ENCODE data around the gene PPFIA4. TPM values are rescaled to one million over a fixed set of nuclear protein-coding genes. Genes with fewer than 3 reads are reported as not detected.

Gene PPFIA4
- total RNA-seq, 1 donor from 2014 or later = 9.1 TPM

GRCh38 chr1:203122159-203122558 is 95.9 kb downstream of the PPFIA4 start:
- H3K27ac Mint-ChIP-seq (ENCODE audit: unreplicated experiment) = no peak overlapping the region

GRCh38 chr1:203124011-203124410 is 97.7 kb downstream of the PPFIA4 start:
- Mint-ChIP-seq H3K36me3 (ENCODE audit: low read depth, unreplicated experiment) (peaks cover 3% of the 10 kb centered on the region), H3K4me3 (ENCODE audit: unreplicated experiment) (no peak overlapping the region), H3K27me3 (ENCODE audit: low read depth, unreplicated experiment) (peaks cover 78% of the 10 kb centered on the region), H3K27ac (ENCODE audit: unreplicated experiment) (peak overlapping the region; percentile 18), H3K4me1 (ENCODE audit: low read depth, unreplicated experiment) (peaks cover 13% of the 10 kb centered on the region), H3K9me3 (ENCODE audit: unreplicated experiment) (no peaks in the 10 kb centered on the region)
- DNase-seq (ENCODE audit: low read depth) (no peak), FAIRE-seq (no peak)
- H3K4me1 ChIP-seq (ENCODE audit: insufficient read depth, low read length) = peaks cover 11% of the 10 kb centered on the region
- no peak overlapping the region for H3K9ac ChIP-seq (ENCODE audit: low read length)
- TF ChIP-seq CTCF (IDR thresholded peaks at IDR 0.05; ENCODE audit: insufficient read depth, low read depth, low read length) (no peak), EZH2 (IDR thresholded peaks at IDR 0.05; ENCODE audit: insufficient read depth, low read length) (no peak)
- H3K27me3 ChIP-seq (ENCODE audit: insufficient read depth, low read length) = peaks cover 13% of the 10 kb centered on the region
- H3K36me3 ChIP-seq (ENCODE audit: insufficient read depth, low read length) = no peaks in the 10 kb centered on the region
- no peak overlapping the region for H2AFZ ChIP-seq (ENCODE audit: low read depth, low read length)
- H3K27ac ChIP-seq (ENCODE audit: low read depth, low read length) = no peak overlapping the region
- no peaks in the 10 kb centered on the region for H3K9me3 ChIP-seq (ENCODE audit: insufficient read depth, low read depth, low read length)
- H3K79me2 ChIP-seq (ENCODE audit: insufficient read depth, low read length) = no peaks in the 10 kb centered on the region
- H3K4me3 ChIP-seq (ENCODE audit: insufficient read depth, low read depth, low read length) = no peak overlapping the region
- H3K4me2 ChIP-seq (ENCODE audit: low read length) = no peak overlapping the region
- H4K20me1 ChIP-seq (ENCODE audit: insufficient read depth, low read length) = no peaks in the 10 kb centered on the region

More at GRCh38 chr1:203122159-203122558, 95.9 kb downstream of the PPFIA4 start:
- peaks cover 2% of the 10 kb centered on the region for H3K36me3 Mint-ChIP-seq (ENCODE audit: low read depth, unreplicated experiment)
- no peak for TF ChIP-seq EZH2 (IDR thresholded peaks at IDR 0.05; ENCODE audit: insufficient read depth, low read length)
- no peak for TF ChIP-seq CTCF (IDR thresholded peaks at IDR 0.05; ENCODE audit: insufficient read depth, low read depth, low read length)
- H3K4me3 Mint-ChIP-seq (ENCODE audit: unreplicated experiment) = no peak overlapping the region
- DNase-seq (ENCODE audit: low read depth) = no peak
- Histone ChIP-seq H3K27me3 (ENCODE audit: insufficient read depth, low read length) (peaks cover 22% of the 10 kb centered on the region), H3K79me2 (ENCODE audit: insufficient read depth, low read length) (no peaks in the 10 kb centered on the region), H3K4me2 (ENCODE audit: low read length) (no peak overlapping the region), H4K20me1 (ENCODE audit: insufficient read depth, low read length) (no peaks in the 10 kb centered on the region), H2AFZ (ENCODE audit: low read depth, low read length) (no peak overlapping the region), H3K4me3 (ENCODE audit: insufficient read depth, low read depth, low read length) (no peak overlapping the region), H3K36me3 (ENCODE audit: insufficient read depth, low read length) (no peaks in the 10 kb centered on the region), H3K9ac (ENCODE audit: low read length) (no peak overlapping the region), H3K9me3 (ENCODE audit: insufficient read depth, low read depth, low read length) (no peaks in the 10 kb centered on the region), H3K27ac (ENCODE audit: low read depth, low read length) (no peak overlapping the region), H3K4me1 (ENCODE audit: insufficient read depth, low read length) (peaks cover 5% of the 10 kb centered on the region)
- H3K9me3 Mint-ChIP-seq (ENCODE audit: unreplicated experiment) = no peaks in the 10 kb centered on the region
- peaks cover 89% of the 10 kb centered on the region for H3K27me3 Mint-ChIP-seq (ENCODE audit: low read depth, unreplicated experiment)
- FAIRE-seq = no peak
- H3K4me1 Mint-ChIP-seq (ENCODE audit: low read depth, unreplicated experiment) = peaks cover 11% of the 10 kb centered on the region

- Histone ChIP-seq H3K79me2 (ENCODE audit: insufficient read depth, low read length) (no peaks in the 10 kb centered on the region), H2AFZ (ENCODE audit: low read depth, low read length) (no peak overlapping the region), H3K27ac (ENCODE audit: low read depth, low read length) (no peak overlapping the region), H3K9me3 (ENCODE audit: insufficient read depth, low read depth, low read length) (no peaks in the 10 kb centered on the region), H3K4me1 (ENCODE audit: insufficient read depth, low read length) (peaks cover 11% of the 10 kb centered on the region), H3K4me3 (ENCODE audit: insufficient read depth, low read depth, low read length) (no peak overlapping the region), H3K9ac (ENCODE audit: low read length) (no peak overlapping the region), H3K36me3 (ENCODE audit: insufficient read depth, low read length) (no peaks in the 10 kb centered on the region), H4K20me1 (ENCODE audit: insufficient read depth, low read length) (peaks cover 3% of the 10 kb centered on the region), H3K27me3 (ENCODE audit: insufficient read depth, low read length) (peaks cover 8% of the 10 kb centered on the region), H3K4me2 (ENCODE audit: low read length) (no peak overlapping the region)
- H3K36me3 Mint-ChIP-seq (ENCODE audit: low read depth, unreplicated experiment) = peaks cover 3% of the 10 kb centered on the region
- FAIRE-seq (no peak), DNase-seq (ENCODE audit: low read depth) (peak; percentile 4)
- TF ChIP-seq EZH2 (IDR thresholded peaks at IDR 0.05; ENCODE audit: insufficient read depth, low read length) (no peak), CTCF (IDR thresholded peaks at IDR 0.05; ENCODE audit: insufficient read depth, low read depth, low read length) (no peak)
- H3K4me3 Mint-ChIP-seq (ENCODE audit: unreplicated experiment) = no peak overlapping the region
- peaks cover 76% of the 10 kb centered on the region for H3K27me3 Mint-ChIP-seq (ENCODE audit: low read depth, unreplicated experiment)
- H3K4me1 Mint-ChIP-seq (ENCODE audit: low read depth, unreplicated experiment) = peaks cover 13% of the 10 kb centered on the region
- no peak overlapping the region for H3K27ac Mint-ChIP-seq (ENCODE audit: unreplicated experiment)
- no peaks in the 10 kb centered on the region for H3K9me3 Mint-ChIP-seq (ENCODE audit: unreplicated experiment)
Observed at GRCh38 chr1:203124546-203125317, 98.4 kb downstream of the PPFIA4 start.
